Suppressor macrophage treated with lipopolysaccharide for 1 hour (primary cell): ENCODE measurements around the gene SUGCT.
A peak's percentile ranks its signal among the peaks of the same experiment; 100 is the strongest.

Experiments
- DNase-seq, 3 donors: peaks; one replicate each; pipeline ENCODE4 v3.0.0-alpha.2; 2020 to 2022

The SUGCT gene

DNA sequence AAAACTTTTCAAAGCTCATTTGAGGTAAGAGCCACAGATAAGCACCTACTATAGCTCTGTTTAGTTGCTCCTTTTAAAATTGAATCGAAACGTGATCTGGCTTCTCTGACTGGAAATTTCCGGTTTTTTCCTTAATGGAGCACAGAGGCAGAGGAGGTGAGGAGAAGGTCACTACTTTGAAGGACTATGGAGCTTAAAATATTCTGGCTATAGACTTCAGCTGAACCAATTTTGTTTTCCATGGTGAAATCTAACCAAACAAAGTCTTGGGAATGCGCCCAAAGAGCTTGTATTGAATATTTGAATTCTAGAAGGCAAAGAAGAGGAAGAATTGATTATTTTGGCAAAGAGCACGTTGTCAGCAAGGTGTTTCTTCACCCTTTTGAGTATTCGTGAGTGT is 711.1 kb downstream of the SUGCT start:
- DNase-seq: no peak

DNA sequence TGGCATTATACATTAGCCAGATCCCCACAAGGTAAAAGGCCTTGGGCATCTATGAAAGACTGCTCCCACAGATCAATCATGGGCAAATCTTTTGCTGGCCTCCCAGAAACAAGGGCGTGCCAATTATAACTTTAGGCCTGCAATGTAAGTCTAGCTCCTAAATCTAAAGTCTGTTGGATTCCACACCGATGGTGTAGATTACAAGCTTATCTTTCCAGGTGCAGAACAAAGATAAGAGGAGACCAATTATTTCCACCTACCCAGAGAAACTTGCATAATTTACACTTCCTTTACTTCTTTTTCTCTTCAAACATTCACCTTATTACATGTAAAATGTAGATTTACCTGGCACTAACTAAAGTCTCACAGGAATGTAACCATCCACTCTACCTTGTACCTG is 713.1 kb downstream of the SUGCT start:
- DNase-seq: no peak

DNA sequence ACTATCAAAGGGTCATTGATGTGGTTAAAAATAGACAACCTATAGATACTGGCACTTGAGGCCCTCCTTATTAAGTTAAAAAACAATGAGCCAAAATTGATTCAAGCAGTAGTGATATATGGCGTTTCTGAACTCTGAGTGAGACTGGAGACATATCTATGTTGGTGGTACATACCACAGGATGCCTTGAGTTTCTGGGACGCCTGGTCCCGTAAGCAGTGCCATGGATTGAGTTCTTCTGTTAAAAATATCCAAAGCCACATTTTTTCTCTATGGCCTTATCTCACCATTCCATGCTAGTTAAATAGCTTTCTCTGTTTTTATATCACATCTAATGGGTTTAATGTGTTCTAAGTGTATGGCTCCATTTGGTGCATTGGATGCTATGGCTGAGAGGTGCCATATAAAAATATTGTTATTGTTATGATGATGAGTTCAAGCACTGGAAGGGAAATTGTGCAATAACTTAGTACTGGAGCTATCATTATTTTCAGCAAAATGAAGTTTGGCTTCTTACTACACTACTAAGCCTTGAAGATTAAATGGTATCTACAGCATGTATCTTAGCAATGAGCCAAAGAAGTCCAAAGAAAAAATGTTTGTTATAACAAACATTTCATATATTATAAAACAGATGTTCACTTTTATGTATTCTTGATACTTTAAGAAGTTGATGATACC is 713.9 kb downstream of the SUGCT start:
- no peak for DNase-seq

DNA sequence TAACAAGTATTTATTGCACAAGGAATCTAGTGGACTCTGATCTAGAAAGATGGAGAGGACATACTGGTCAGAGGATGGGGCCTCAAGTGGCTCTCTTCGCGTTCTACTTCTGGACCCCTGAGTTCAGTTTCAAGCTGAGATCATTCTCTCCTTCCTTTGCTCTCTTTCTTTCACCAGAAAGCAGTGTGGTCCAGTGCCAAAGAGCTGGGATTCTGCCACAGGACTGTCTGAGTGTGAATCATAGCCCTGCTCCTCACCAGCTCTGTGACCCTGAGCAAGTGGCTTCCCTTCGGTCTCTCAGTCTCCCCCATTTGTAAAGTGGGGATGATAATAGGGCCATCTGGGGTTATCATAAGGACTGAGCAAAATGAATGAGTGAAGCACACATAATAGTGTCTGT is 715.2 kb downstream of the SUGCT start:
- no peak for DNase-seq

DNA sequence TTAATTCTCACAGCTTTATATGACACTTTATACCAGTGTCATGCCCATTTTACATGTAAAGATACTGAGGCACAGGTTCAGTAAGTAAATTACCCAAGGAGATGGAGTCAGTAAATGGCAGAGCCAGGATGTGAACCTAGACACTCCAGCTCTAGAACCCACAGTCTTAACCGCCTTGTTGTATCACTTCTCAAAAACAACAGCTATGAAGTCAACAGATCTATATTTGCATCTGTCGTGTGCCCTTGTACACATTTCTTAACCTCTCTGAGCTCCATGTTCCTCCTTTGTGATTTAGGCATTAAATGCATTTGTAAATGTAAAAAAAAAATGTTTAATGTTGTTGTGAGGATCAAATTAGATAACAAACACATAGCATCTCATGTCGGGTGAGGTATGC is 716.2 kb downstream of the SUGCT start:
- no peak for DNase-seq

DNA sequence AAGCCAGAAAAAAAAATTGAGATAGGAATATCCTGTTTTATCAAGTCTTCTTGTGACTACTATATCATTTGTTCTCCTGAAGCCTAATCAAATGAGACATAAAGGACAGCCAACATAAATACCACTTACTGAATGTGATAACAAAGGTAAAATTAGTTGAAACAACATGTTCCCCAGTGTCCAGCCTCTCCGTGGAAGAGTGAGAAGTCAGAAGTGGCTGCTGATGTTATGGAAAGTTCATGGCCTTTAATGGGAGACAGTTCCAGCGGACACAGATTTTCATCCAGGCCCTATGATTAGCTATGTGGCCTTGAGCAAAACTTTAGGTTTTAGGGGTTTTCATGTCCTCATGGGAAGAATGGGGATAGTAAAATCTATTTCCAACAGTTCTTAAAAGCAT is 724.3 kb downstream of the SUGCT start:
- no peak for DNase-seq

DNA sequence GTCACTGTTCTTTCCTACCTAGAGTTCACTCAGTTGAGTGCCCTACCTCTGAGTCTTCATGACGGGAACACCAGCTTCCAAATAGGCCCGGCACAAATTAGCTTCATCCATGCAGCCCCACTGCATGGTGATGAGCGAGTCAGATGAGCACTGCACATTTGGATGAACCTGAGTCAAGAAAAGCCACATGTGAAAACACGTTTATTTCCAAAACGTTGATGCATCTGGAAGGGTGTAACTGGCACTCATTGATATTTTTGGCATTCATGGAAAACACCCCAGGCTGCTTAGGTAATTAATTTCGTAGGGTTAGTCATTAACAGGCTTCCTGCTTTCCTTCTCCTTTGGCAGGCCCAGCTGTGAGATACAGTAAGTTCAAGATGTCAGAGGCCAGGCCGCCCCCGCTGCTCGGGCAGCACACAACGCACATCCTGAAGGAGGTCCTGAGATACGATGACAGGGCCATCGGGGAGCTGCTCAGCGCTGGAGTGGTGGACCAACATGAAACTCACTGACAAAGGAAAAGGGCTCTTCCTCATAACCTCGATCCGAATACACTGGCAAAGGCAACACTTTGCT is 725.2 kb downstream of the SUGCT start:
- DNase-seq: no peak

DNA sequence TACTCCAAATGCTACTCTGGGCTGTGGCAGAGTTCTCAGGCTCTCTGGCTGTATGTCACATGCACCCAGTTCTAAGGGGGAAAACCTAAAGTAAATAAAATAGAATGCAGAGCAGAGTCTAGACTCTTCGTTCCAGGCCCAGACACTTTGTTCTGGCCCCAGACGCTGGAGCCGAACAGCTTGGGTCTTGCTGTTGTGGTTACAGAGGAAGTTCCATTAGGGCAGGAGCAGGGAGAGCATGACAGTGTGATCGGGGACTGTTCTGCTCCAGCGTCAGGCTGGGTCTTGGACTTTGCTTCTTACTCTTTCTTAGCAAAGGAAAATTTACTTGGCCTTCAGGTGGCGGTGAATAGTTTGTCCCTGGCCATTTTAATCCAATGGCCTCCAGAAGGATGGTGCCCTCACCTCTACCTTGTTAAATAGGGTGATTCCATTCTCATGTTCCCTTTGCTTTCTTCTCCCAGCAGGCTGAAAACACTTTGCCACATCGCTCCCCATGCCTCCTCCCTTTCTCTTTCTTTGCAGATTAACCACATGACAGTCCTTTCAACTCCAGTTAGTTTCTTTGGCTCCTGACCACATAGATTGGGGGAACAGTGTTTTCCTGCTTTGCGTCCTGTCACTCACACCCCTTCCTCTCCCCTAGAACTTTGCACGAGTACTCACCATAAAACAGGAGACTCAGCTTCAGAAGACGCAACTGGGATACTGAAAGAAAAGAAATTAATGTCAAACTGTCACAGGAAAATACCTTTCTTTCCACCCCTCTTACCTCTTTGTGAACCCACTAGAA is 730.8 kb downstream of the SUGCT start:
- DNase-seq: no peak

DNA sequence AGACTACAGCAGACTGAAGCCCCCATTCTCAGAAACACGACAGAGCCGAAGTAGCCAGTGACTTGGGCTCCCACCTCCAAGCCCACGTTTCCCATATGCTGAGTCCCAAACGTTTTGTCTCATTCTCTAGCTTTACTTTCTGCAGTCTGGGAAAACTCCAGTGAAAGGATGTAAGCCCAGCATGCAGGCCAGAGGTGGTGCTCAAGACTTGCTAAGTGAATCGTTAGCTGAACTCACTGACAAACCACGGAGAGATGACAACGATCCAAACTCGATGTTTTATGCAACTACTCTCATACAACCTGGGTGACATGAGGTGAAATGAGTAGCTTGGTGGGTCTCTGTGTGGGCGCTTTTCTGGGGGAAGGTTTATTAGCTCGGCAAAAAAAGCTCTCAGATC is 731.8 kb downstream of the SUGCT start:
- DNase-seq: no peak

DNA sequence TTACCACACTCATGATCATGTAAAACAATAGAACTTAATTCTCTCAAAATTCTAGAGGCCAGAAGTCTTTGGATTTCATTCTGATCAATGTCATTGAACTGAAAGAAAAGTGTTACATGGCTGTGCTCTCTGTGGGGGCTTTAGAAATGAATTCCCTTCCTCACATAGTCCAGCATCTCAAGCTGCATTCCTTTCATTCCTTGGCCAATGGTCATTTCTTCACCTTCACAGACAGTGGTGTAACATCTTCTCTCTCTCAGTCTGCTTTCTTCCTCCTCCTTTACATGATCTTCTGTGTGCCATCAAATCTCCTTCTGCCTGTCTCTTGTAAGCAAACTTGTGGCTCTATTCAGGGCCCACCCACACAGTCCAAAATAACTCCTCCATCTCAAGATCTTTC is 735.3 kb downstream of the SUGCT start:
- DNase-seq: no peak

DNA sequence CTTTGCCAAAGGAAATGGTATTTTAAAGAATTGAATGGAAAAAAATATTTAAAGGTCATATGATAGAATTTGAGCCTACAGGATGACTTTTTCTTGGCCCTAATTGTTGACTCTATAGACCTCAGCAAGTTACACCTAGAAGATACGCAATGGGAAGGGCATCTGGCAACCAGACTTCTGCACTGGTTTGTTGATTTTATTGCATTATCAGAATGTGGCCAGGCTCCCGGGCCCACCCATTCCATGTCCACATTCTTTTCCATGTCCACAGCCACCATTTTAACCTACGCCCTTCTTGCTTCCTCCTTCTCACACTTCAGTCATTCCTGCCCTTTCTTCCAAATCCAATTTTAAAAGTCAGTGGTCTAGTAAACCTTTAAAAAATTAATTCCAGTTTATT is 738.4 kb downstream of the SUGCT start:
- DNase-seq: no peak

DNA sequence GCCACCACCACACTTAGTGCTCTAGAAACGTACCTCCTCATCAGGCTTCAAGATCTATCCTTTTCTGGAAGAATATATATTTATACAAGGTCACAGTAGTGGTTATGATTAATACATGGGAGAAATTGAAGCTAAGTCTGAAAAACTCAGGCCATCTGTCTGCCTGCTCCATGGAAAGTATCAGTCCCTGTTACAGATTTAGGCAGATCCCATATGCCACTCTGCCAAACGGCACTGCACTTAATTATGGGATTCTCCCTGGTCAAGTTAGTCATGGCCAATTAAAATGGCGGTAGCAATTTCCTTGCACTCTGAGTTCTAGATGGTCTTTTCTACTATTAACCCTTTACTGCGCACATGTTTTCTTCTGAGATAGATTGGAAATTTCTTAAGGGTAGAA is 740.0 kb downstream of the SUGCT start:
- no peak for DNase-seq

DNA sequence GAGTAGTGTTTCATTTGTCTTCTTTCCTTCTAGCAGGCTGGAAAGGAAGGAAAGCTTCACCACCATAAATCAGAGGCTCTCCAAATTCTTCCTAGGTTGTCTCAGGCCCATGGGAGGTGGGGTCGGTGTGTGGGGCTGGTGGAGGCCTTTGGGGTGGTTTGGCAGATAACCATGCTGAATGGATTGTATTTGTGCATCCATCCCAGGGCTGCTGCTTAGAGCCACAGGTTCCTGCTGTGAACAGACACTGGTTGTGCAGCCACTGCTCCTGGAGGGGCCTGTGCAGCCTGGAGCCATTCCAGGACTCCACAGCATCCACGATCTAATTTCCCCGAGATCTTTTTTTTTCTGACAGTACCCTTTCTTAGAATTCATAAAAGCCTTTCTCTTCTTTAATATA is 741.8 kb downstream of the SUGCT start:
- DNase-seq: no peak

DNA sequence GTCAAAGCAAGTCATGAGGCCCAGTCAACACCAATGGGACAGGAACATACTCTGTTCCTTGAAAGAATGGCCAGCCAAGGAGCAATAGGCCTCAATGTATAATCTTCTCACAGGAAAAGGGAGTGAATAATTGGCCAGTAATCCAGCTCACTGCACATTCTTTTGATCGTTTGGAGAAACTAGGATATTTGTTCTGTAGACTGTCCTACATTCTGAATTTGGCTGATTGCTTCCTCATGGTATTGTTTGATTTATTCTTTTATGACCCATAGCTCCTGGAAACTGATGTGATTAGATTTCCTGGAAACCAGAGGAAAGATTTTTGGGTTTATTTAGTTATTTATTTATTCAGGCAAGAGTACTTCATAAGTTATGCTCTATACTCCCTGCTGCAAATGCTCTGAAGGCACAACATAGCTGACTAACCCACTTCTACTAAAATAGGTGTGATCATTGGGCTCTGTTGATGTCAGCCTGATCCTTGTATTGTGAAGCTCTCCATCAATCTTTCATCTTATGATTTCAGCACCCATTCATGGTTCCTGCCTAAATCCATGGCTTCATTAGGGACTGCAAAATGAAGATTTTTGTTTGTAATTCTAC is 745.2 kb downstream of the SUGCT start:
- no peak for DNase-seq

DNA sequence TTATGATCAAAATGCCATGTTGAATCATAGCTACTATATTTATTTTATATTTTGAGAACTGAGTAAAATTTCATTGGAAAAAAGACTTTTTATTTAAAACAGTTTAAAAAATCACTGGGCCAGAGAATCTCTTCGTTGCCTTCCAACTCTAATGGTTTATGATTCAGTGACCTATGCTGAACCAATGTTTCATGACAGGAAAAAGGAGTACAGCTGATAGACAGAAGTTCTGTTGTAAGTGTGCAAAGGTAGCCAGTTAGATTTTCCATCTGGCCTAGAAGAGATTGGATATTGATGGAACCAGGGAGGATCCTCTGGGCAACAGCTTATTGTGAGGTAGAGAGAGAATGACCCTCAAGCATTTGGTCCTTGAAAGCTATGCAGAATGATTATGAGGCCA is 745.8 kb downstream of the SUGCT start:
- no peak for DNase-seq

DNA sequence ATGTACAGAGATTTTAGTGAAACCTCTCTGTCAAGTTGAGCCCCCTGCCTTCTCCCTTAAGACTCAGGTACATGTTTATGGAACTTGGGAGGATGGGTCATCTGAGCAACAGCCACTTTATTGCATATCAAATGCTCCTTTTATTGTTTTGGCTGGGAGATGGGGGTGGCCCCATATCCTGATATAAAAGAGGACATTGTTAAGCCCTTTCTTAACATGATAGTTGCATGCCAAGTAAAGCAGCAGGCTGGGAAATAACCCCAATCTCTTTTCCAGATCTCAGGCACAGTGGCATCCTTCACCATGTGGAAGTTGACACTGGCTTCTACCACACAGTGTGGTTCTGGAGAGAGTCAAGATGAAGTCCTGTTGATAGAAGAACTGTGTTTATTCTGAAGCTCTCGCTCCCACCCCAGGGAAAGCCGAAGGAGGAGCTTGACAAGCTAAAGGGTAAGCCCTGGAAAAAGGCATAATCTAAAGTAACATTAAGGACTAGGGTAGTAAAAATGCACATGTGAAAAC is 746.7 kb downstream of the SUGCT start:
- no peak for DNase-seq

DNA sequence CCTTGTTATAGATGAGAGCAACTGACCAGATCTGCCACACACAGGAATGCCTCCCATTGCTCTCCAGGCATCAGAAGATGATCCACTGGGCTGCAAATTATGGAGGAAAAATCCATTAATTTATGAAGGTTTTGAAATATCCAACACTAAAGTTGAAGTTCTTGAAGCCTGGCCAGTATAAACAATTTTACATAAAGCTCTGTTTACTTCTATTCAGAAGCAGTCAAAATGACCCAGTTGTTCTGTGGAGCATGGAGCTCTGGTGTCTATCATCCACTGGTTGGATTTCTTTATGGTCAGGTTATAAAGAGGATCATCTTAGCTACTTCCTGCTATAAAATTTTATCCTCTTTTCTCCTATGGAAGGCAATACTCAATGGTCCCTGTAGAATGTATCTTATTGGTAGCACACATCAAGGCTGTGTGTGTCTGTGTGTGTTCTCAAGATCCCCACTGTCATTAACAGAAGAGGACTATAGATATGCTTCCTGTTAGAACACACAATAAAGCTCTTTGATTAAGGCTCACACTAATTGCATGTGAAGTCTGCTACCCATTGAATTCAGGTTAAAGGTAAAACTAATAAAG is 747.4 kb downstream of the SUGCT start:
- DNase-seq: no peak

DNA sequence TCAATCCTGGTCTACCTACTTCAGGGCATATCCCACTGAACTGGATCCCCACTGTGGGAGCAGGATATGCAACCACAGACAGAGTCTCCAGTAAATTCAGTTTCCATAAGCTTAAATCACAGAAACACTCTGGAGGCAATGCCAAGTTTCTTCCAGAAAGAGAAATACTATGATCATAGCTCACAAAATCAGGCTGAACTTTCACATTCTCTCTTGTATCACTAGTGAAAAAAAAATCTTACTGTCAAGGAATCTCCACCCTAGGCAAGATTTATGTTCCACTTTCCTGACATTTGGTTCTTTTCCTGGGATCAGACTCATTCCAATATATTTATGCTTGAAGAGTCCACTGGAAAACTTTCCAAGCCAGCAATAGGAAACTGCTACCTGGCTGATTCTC is 749.0 kb downstream of the SUGCT start:
- DNase-seq: no peak

DNA sequence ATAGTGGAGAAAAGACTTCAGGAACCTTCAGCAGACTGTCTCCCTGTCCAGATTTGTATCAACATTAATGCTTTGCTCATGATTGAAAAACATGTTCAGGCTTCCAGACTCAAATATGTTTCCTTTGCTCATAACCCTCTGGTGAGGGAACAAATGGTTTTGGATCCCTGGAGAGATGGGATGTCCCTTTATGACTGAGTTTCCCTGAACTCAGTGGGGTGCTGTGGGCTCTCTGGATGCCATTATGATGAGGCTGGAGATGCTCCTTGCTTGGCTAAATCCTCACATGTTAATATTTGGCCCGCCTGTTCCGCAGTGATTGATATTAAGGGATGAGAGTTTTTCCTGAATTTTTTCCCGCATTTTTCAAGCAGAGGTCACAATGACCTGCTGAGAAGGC is 749.4 kb downstream of the SUGCT start:
- no peak for DNase-seq

DNA sequence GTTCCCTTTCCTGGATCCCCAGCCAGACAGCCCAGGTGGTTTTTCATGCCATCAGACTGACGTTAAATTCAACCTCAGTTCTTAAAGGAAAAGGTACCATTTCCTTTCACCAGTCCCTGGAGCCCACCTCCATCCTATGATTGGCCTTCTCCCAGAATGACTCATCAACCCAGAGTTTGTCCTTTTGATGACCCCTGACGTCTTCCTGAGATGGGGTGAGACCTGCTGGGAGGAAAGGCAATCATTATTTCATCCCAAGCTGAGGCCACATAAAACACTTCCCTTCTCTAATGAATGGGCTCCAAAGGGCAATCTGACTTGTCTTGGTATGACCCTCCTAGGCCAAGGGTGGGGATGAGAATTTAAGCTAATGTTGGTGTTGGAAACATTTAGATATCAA is 750.7 kb downstream of the SUGCT start:
- DNase-seq: no peak

DNA sequence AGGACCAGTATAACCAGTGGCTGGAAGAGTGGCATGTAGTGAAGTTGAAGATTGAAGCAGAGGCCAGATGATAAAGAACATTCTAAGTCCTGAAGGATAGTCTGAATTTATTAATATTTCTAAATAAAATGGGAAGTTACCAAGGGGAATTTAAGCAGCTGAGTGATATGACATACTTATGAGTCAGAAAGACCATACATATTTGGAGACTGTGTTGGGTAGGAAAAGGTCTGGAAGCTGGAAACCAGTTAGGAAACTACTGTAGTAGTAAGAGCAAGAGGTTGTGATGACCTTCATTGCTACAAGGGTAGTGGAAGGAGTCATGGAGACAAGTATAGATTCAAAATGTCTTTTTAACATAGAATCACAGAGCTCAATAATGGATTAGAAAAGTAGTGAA is 752.3 kb downstream of the SUGCT start:
- peak in 2 of 3 donors; percentile 0 to 3 for DNase-seq

DNA sequence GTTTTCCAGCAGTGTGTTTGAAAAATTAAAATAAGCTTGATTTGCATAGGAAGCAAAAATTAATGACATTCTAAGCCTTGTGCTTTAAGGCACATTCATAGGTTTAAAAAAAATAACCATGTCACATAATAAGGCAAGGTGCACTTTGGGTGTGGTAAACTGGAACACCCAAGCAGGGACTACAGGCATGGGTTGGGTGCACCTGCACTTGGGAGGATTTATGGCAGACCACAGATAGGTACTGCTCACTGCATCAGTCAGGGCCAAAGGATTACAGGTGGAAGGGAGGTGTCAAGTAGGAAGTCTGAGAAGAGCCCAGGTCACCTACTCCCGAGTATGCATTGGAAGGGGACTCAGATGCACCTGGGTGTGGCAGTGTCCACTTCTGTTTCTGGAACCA is 753.7 kb downstream of the SUGCT start:
- DNase-seq: no peak

DNA sequence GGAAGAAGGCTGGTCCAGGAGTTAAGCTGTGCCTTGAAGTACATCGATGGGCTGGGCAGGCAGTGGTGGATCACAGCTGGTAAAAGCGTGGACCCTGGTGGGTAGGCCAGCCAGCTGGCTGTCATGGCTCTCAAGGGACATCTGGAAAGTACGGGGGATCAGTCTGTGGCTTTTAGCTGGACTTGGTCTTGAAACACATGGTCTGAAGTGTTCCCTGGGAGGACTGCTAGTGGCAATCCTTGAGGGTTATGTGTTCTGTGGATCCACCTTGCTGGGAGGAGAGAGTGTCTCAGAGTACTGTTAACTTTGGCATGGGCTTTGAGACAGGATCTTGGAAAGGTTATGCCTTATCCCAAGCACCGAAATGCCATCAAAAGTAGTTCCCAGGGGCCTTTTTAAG is 754.3 kb downstream of the SUGCT start:
- no peak for DNase-seq
